HL-60 (cell line): ENCODE results near the gene VSIG10L.

Experiments used
- GABPA ChIP-seq: IDR thresholded peaks from 2 replicates; pipeline ENCODE4 v1.6.1; 2012; ENCODE audit warnings: low read depth
- POLR2AphosphoS5 ChIP-seq: IDR thresholded peaks from 2 replicates; pipeline ENCODE4 v1.6.1; 2012; ENCODE audit warnings: low read depth
- SPI1 ChIP-seq: IDR thresholded peaks from 2 replicates; pipeline ENCODE4 v1.6.1; 2012; ENCODE audit warnings: low read depth, mild to moderate bottlenecking, borderline replicate concordance

DNA sequence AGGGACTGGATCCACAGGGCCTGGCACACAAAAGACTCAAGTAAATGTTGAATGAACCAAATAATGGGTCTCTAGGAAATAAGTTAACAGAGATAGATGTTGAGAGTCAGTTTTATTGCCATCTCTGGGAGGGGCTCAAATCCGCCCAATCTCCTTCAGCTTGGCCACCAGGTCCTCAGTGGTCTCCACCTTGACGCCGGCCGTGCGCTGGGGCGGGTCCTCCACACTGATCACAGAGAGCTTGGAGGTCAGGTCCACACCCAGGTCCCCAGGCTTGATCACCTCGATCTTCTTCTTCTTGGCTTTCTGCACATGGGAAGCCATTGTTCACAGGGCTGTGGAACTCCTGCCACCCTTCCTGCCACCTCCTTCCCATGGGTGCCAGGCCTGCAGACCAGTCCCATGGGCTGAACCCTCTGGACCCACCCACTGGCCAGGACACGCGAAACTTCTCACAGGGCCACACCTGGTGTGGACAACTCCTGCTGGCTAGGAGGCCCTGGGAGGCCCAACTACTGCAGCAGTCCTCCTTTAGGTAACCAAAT is 3.2 kb upstream of the VSIG10L start:
- TF ChIP-seq POLR2AphosphoS5 (no peak), GABPA (no peak), SPI1 (no peak)
